ENCODE measurements around the gene ITPRID2.
"Not testable (repeated sequence)": the region's sequence is repeated elsewhere in the genome, so short reads cannot be mapped to it uniquely, and the experiment has no call there.

The ITPRID2 gene

GRCh38 chr2:181959508-181959907 is 68.0 kb downstream of the ITPRID2 start:
- DNase-seq (ENCODE audit: low spot score): no peak

GRCh38 chr2:181961167-181961566 is 69.6 kb downstream of the ITPRID2 start:
- not testable (repeated sequence) for DNase-seq (ENCODE audit: low spot score)

GRCh38 chr2:181962142-181962541 is 70.6 kb downstream of the ITPRID2 start:
- no peak for DNase-seq (ENCODE audit: low spot score)

GRCh38 chr2:181970160-181970794 is 78.7 kb downstream of the ITPRID2 start:
- DNase-seq (ENCODE audit: low spot score): no peak

- no peak for DNase-seq (ENCODE audit: low spot score)
Observed at GRCh38 chr2:181971032-181971431, 79.5 kb downstream of the ITPRID2 start.

GRCh38 chr2:181972431-181973170 is 81.1 kb downstream of the ITPRID2 start:
- DNase-seq (ENCODE audit: low spot score): no peak

GRCh38 chr2:181973171-181973783 is 81.7 kb downstream of the ITPRID2 start:
- no peak for DNase-seq (ENCODE audit: low spot score)

GRCh38 chr2:181977661-181978350 is 86.3 kb downstream of the ITPRID2 start:
- no peak for DNase-seq (ENCODE audit: low spot score)

GRCh38 chr2:181978351-181979150 is 87.0 kb downstream of the ITPRID2 start:
- no peak for DNase-seq (ENCODE audit: low spot score)

Measured in hematopoietic multipotent progenitor cell treated with erythropoietin and hydrocortisone succinate and interleukin-3 and kit ligand, for 17 days (in vitro differentiated cells).